ENCODE data around the gene PTPRS. TPM values are rescaled to one million over a fixed set of nuclear protein-coding genes. Genes with fewer than 3 reads are reported as not detected.

Gene PTPRS
- total and polyA plus RNA-seq, 7 donors = 0.46 to 211 (median 120) TPM

DNA sequence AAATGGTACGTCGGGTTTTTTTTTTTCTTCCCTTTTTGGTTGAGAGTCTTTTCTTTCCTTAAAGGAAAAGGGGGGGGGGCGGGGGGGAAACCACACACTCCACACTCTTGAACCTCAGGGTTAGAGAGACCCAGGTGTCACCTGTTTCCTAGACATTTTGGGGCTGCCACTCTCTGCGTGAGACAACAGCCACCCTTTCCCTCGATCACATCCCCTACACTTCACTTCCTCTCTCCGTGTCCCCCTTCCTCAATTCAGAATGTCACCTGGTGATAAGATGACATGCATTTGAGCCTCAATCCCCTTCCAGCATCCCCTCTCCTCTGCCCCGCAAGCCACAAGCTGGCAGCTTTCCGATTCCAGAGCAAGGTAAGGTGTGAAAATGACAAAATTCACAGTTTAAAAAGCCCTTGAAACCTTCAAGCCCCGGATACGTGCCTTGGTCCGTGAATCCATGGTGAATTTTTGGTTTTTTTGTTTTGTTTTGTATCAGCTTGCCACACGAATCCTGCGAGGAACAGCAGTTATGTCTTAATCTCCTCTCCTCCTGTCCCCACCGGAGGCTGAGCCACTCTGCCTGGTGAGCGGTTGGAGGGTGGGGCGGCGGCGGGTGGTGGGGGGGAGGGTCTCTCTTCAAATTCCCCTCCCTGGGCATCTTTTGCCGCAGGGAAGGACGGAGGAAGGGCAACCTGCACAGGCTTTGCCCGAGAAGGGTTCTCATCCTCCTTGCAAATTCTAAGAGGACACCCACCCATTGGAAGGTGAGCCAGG lies 4.2 kb downstream of the PTPRS start:
- TF ChIP-seq EP300 (IDR thresholded peaks at IDR 0.05) = no peak
- no peak for TF ChIP-seq POLR2AphosphoS5 (IDR thresholded peaks at IDR 0.05)
- TF ChIP-seq, protein P1, sequence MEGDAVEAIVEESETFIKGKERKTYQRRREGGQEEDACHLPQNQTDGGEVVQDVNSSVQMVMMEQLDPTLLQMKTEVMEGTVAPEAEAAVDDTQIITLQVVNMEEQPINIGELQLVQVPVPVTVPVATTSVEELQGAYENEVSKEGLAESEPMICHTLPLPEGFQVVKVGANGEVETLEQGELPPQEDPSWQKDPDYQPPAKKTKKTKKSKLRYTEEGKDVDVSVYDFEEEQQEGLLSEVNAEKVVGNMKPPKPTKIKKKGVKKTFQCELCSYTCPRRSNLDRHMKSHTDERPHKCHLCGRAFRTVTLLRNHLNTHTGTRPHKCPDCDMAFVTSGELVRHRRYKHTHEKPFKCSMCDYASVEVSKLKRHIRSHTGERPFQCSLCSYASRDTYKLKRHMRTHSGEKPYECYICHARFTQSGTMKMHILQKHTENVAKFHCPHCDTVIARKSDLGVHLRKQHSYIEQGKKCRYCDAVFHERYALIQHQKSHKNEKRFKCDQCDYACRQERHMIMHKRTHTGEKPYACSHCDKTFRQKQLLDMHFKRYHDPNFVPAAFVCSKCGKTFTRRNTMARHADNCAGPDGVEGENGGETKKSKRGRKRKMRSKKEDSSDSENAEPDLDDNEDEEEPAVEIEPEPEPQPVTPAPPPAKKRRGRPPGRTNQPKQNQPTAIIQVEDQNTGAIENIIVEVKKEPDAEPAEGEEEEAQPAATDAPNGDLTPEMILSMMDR (IDR thresholded peaks at IDR 0.05) = no peak
- no peak for TF ChIP-seq POLR2A (IDR thresholded peaks at IDR 0.05)
- no peak for DNase-seq
- Histone ChIP-seq H3K4me1 (peaks cover 0 to 26% (median 24%) of the 10 kb centered on the region in 4 donors), H3K4me3 (no peak overlapping the region), H3K36me3 (no peaks in the 10 kb centered on the region), H3K9me3 (no peaks in the 10 kb centered on the region), H3K27me3 (peaks cover 20 to 58% (median 45%) of the 10 kb centered on the region in 3 donors), H3K27ac (no peak overlapping the region)
- WGBS, 2 donors = 32 to 48% methylated on average over 21 of the region's 21 CpGs
- intact Hi-C loops (cut with DNase I) = no loop called here

DNA sequence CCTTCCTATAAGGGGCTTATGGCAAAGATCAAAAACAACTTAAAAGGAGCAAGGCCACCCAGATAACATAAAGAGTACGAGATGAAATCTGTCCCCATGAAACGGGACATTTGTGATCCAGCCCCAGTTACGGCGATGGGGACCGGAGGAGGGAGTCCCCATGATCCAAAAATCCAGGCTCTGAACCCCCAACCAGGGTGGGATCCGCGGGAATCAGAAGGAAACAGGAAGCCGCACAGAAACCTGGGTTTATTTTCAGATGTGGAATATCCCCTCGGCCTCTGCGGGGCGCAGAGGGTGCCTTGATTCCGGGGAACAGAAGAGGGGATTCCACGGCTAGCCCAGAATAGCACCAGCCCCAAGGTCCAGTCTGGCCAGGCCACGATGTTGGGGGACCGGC lies 5.0 kb downstream of the PTPRS start:
- TF ChIP-seq, protein P1 (IDR thresholded peaks at IDR 0.05) = no peak
- TF ChIP-seq POLR2AphosphoS5 (IDR thresholded peaks at IDR 0.05) = no peak
- peaks cover 0 to 21% (median 21%) of the 10 kb centered on the region in 4 donors for H3K4me1 ChIP-seq
- H3K27ac ChIP-seq = no peak overlapping the region
- H3K36me3 ChIP-seq = no peaks in the 10 kb centered on the region
- intact Hi-C loops (cut with DNase I) = no loop called here
- H3K4me3 ChIP-seq = no peak overlapping the region
- DNase-seq = no peak
- 69 to 75% methylated on average over 15 of the region's 15 CpGs for WGBS, 2 donors
- peaks cover 20 to 58% (median 45%) of the 10 kb centered on the region in 3 donors for H3K27me3 ChIP-seq
- no peaks in the 10 kb centered on the region for H3K9me3 ChIP-seq

DNA sequence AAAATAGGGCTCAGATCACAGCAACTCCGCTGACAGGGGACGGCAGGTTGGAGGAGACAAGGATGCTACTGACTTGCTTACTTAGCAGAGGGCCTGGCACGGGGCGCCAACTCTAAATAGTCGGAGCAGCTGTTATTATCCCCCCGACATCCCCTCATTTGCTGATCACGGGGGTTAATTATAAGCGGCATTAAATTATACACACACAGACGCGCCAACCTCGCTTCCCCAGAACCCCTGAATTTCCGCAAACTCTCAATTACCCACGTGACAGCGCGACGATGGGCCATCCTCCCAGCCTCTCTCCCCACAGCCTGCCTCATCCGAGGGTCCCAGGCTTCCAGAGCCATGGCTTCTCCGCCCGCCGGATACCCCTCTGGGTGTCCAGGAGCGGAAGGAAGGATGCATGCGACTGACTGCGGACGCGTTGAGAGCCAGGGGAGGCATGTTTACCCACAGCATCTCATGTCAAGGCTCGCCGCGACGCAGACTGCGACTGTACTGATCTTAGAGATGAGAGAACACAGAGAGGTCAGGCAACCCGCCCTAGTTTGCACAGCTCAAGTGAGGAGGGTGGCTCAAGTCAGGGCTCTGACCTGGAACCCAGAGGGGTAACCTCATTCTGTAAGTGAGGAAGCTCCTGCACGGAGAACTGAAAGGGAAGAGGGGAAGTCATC lies 5.7 kb downstream of the PTPRS start:
- WGBS, 2 donors = 88 to 89% methylated on average over 32 of the region's 32 CpGs
- Histone ChIP-seq H3K27me3 (peaks cover 20 to 58% (median 45%) of the 10 kb centered on the region in 3 donors), H3K4me3 (no peak overlapping the region), H3K9me3 (no peaks in the 10 kb centered on the region), H3K4me1 (peaks cover 0 to 16% (median 15%) of the 10 kb centered on the region in 4 donors), H3K27ac (no peak overlapping the region), H3K36me3 (no peaks in the 10 kb centered on the region)
- intact Hi-C loops (cut with DNase I) = no loop called here
- DNase-seq = no peak
- TF ChIP-seq POLR2A (IDR thresholded peaks at IDR 0.05) (no peak), EP300 (IDR thresholded peaks at IDR 0.05) (no peak), POLR2AphosphoS5 (IDR thresholded peaks at IDR 0.05) (no peak)
- TF ChIP-seq, protein P1 (IDR thresholded peaks at IDR 0.05) = no peak

DNA sequence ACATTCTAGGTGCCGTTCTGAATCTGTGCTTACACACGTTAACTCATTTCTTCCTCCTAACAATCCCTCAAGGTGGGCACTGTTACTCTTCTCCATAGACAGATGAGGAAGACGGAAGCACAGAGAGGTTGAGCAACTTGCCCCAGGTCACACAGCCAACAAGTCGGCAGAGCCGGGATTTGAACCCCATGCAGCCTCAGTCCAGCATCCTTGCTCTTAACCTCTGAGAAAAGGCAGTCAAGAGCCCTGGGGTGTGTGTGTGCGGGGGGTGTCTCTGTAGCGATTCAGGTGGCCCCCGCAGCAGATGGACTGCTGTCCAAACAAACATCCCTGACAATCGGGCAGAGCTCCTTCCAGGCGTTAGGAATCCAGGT lies 6.3 kb downstream of the PTPRS start:
- H3K27me3 ChIP-seq = peaks cover 16 to 52% (median 39%) of the 10 kb centered on the region in 3 donors

DNA sequence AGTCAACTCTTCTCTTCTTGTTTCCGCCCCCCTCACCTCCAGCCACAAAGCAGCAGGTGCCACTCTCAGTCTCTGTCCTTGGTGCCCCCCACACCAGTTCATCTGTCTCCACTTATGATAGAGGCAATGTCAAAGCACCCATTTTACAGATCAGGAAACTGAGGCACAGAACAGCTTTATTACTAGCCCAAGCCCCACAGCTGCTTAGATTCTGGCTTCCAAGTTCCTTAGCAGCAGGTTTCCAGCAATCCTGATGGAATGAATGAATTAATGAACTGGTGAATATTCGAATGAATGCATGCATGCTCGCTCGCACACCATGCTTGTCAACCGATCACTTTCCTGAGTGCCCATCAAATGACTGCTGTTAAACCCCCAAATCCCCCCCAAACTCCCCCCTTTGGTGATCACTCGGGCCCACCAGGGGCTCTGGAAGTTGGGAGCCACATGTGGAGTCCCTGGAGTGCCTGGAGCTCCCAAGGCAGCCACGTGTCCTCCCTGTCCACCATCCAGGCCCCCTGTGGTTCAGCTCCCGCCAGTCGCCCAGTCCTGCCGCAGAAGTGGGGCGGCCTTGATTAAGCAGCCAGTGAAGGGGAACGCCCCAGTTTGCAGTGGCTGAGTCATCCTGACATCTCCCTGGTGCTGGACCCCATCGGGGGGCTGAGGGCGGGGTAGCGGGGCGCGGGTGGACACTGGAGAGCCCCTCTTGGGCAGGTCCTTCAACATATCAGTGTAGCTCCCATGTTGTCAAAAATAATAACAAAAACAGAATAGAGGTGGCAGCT lies 6.8 kb downstream of the PTPRS start:
- intact Hi-C loops (cut with DNase I) = no loop called here
- 86 to 88% methylated on average over 17 of the region's 17 CpGs for WGBS, 2 donors
- H3K9me3 ChIP-seq = no peaks in the 10 kb centered on the region
- no peak for DNase-seq
- no peak overlapping the region for H3K4me3 ChIP-seq
- no peaks in the 10 kb centered on the region for H3K36me3 ChIP-seq
- TF ChIP-seq POLR2AphosphoS5 (IDR thresholded peaks at IDR 0.05) (no peak), EP300 (IDR thresholded peaks at IDR 0.05) (no peak), POLR2A (IDR thresholded peaks at IDR 0.05) (no peak)
- TF ChIP-seq, protein P1 (IDR thresholded peaks at IDR 0.05) = no peak
- peaks cover 12 to 46% (median 33%) of the 10 kb centered on the region in 3 donors for H3K27me3 ChIP-seq
- peaks cover 0 to 4% (median 3%) of the 10 kb centered on the region in 4 donors for H3K4me1 ChIP-seq
- H3K27ac ChIP-seq = no peak overlapping the region

More for the DNA sequence above, 6.3 kb downstream of the PTPRS start:
- no peak for DNase-seq
- Histone ChIP-seq H3K4me1 (peaks cover 0 to 10% (median 9%) of the 10 kb centered on the region in 4 donors), H3K9me3 (no peaks in the 10 kb centered on the region), H3K27ac (no peak overlapping the region), H3K4me3 (no peak overlapping the region), H3K36me3 (no peaks in the 10 kb centered on the region)
- intact Hi-C loops (cut with DNase I) = no loop called here
- 82 to 86% methylated on average over 10 of the region's 10 CpGs for WGBS, 2 donors
- no peak for TF ChIP-seq POLR2A (IDR thresholded peaks at IDR 0.05)
- TF ChIP-seq EP300 (IDR thresholded peaks at IDR 0.05) = no peak

Measured in sigmoid colon (tissue), 7 donors.